ENCODE data around the gene MYH7. TPM values are rescaled to one million over a fixed set of nuclear protein-coding genes. Genes with fewer than 3 reads are reported as not detected.

Gene MYH7
- total and polyA plus RNA-seq, 2 donors (not counting 1 experiment from before 2014, with no cell fraction given) = not detected

DNA sequence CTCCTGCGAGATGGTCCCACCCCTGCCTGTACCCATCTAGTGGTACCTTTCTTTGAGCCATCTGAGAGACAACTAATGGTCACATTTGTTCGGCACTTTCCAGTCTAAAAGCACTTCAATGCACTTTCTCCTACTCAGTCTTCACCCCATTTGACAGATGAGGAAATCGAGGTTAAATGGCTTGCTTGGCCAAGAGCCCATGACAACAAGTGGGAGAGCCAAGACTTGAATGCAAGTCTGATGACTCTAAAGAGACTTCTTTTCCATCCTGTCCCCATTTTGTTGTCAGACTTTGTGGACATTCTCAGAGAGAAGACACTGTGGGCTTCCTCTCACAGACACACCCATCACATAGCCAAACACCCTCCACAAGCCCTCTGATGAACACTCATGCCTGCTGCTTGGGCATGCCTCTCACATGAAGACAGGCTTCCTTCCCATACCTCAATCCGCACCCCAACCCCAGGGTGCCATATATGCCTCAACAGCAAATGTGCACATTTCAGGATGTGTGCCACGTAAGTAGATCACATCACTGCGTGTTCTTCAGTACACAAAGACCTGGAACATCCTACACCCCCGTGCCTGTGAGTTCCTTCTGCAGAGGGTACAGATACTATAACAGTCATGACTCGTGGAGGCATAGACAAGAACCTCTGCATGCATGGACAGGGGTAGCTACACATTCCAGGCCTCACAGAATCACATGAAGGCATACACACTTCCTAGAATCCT lies 805 bp downstream of the MYH7 start:
- no peak overlapping the region for H3K27ac ChIP-seq (ENCODE audit: insufficient read depth, low read length)
- no peak overlapping the region for H3K9ac ChIP-seq (ENCODE audit: insufficient read depth, low read length)
- H3K4me3 ChIP-seq (replicated peaks in 1 of 4; ENCODE audit: control extremely low read depth in 1 of 4, insufficient read depth in 1 of 4, low read depth in 3 of 4, low read length in 4 of 4) = no peak overlapping the region
- H4K20me1 ChIP-seq (ENCODE audit: control insufficient read depth, extremely low read depth, insufficient read depth, low read length) = no peaks in the 10 kb centered on the region
- H3K36me3 ChIP-seq (ENCODE audit: control insufficient read depth, insufficient read depth, low read length) = no peaks in the 10 kb centered on the region
- no peaks in the 10 kb centered on the region for H3K79me2 ChIP-seq (ENCODE audit: control insufficient read depth, insufficient read depth, low read length)
- no peak overlapping the region for H2AFZ ChIP-seq (ENCODE audit: low read length)
- TF ChIP-seq EZH2 (IDR thresholded peaks at IDR 0.05; ENCODE audit: low read length, missing control alignments) = no peak
- TF ChIP-seq, protein P1, sequence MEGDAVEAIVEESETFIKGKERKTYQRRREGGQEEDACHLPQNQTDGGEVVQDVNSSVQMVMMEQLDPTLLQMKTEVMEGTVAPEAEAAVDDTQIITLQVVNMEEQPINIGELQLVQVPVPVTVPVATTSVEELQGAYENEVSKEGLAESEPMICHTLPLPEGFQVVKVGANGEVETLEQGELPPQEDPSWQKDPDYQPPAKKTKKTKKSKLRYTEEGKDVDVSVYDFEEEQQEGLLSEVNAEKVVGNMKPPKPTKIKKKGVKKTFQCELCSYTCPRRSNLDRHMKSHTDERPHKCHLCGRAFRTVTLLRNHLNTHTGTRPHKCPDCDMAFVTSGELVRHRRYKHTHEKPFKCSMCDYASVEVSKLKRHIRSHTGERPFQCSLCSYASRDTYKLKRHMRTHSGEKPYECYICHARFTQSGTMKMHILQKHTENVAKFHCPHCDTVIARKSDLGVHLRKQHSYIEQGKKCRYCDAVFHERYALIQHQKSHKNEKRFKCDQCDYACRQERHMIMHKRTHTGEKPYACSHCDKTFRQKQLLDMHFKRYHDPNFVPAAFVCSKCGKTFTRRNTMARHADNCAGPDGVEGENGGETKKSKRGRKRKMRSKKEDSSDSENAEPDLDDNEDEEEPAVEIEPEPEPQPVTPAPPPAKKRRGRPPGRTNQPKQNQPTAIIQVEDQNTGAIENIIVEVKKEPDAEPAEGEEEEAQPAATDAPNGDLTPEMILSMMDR (conservative IDR thresholded peaks at IDR 0.05 in 1 of 2, IDR thresholded peaks at IDR 0.05 in 1 of 2; ENCODE audit: low read depth in 1 of 2, low read length in 2 of 2) = no peak
- H3K27me3 ChIP-seq (ENCODE audit: control insufficient read depth, insufficient read depth, low read length) = peaks cover 2% of the 10 kb centered on the region
- H3K4me1 ChIP-seq (ENCODE audit: control insufficient read depth, extremely low read depth, insufficient read depth, low read length) = no peaks in the 10 kb centered on the region
- no peaks in the 10 kb centered on the region for H3K9me3 ChIP-seq (ENCODE audit: control insufficient read depth, insufficient read depth, low read depth, low read length)
- H3K4me2 ChIP-seq (ENCODE audit: extremely low read depth, insufficient read depth, low read length) = no peak overlapping the region
- no peak for DNase-seq (ENCODE audit: low read depth in 2 of 2)

DNA sequence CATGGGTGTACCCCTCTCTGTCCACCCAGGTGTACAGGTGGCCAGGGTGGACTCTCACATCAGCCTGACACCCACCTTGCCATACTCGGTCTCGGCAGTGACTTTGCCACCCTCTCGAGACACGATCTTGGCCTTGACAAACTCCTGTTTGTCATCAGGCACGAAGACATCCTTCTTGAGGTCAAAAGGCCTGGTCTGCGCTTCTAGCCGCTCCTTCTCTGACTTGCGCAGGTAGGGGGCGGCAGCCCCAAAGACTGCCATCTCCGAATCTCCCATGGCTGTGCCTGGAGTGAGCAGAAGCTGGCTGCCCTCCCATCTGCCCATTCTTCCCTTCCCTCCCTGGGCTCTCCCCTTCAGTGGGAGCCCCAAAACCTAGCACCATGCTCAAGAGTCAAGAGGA lies 2.0 kb downstream of the MYH7 start:
- no peak overlapping the region for H3K9ac ChIP-seq (ENCODE audit: insufficient read depth, low read length)
- DNase-seq (ENCODE audit: low read depth in 2 of 2) = no peak
- TF ChIP-seq, protein P1 (conservative IDR thresholded peaks at IDR 0.05 in 1 of 2, IDR thresholded peaks at IDR 0.05 in 1 of 2; ENCODE audit: low read depth in 1 of 2, low read length in 2 of 2) = no peak
- TF ChIP-seq EZH2 (IDR thresholded peaks at IDR 0.05; ENCODE audit: low read length, missing control alignments) = no peak
- no peaks in the 10 kb centered on the region for H4K20me1 ChIP-seq (ENCODE audit: control insufficient read depth, extremely low read depth, insufficient read depth, low read length)
- no peak overlapping the region for H3K27ac ChIP-seq (ENCODE audit: insufficient read depth, low read length)
- H3K4me1 ChIP-seq (ENCODE audit: control insufficient read depth, extremely low read depth, insufficient read depth, low read length) = no peaks in the 10 kb centered on the region
- peaks cover 2% of the 10 kb centered on the region for H3K27me3 ChIP-seq (ENCODE audit: control insufficient read depth, insufficient read depth, low read length)
- no peak overlapping the region for H2AFZ ChIP-seq (ENCODE audit: low read length)
- no peaks in the 10 kb centered on the region for H3K36me3 ChIP-seq (ENCODE audit: control insufficient read depth, insufficient read depth, low read length)
- no peaks in the 10 kb centered on the region for H3K79me2 ChIP-seq (ENCODE audit: control insufficient read depth, insufficient read depth, low read length)
- no peak overlapping the region for H3K4me3 ChIP-seq (replicated peaks in 1 of 4; ENCODE audit: control extremely low read depth in 1 of 4, insufficient read depth in 1 of 4, low read depth in 3 of 4, low read length in 4 of 4)
- H3K4me2 ChIP-seq (ENCODE audit: extremely low read depth, insufficient read depth, low read length) = no peak overlapping the region
- H3K9me3 ChIP-seq (ENCODE audit: control insufficient read depth, insufficient read depth, low read depth, low read length) = no peaks in the 10 kb centered on the region

DNA sequence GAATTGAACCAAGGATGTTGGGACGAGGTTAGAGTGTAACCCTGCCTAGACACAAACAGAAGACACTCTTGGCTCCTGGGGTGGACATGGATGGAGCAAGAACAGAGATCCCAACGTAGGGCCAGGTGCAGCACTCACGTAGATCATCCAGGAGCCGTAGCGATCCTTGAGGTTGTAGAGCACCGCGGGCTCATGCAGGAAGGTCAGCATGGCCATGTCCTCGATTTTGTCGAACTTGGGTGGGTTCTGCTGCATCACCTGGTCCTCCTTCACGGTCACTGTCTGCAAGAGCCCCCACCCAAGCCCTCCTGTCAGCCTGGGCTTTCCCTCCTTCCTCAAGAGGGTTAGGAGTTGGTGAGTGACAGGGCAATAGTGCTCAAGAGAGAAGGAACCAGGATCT lies 2.5 kb downstream of the MYH7 start:
- H4K20me1 ChIP-seq (ENCODE audit: control insufficient read depth, extremely low read depth, insufficient read depth, low read length) = no peaks in the 10 kb centered on the region
- DNase-seq (ENCODE audit: low read depth in 2 of 2) = no peak
- H3K4me2 ChIP-seq (ENCODE audit: extremely low read depth, insufficient read depth, low read length) = no peak overlapping the region
- H3K9me3 ChIP-seq (ENCODE audit: control insufficient read depth, insufficient read depth, low read depth, low read length) = no peaks in the 10 kb centered on the region
- H2AFZ ChIP-seq (ENCODE audit: low read length) = no peak overlapping the region
- no peaks in the 10 kb centered on the region for H3K4me1 ChIP-seq (ENCODE audit: control insufficient read depth, extremely low read depth, insufficient read depth, low read length)
- peaks cover 2% of the 10 kb centered on the region for H3K27me3 ChIP-seq (ENCODE audit: control insufficient read depth, insufficient read depth, low read length)
- no peaks in the 10 kb centered on the region for H3K79me2 ChIP-seq (ENCODE audit: control insufficient read depth, insufficient read depth, low read length)
- H3K27ac ChIP-seq (ENCODE audit: insufficient read depth, low read length) = no peak overlapping the region
- H3K4me3 ChIP-seq (replicated peaks in 1 of 4; ENCODE audit: control extremely low read depth in 1 of 4, insufficient read depth in 1 of 4, low read depth in 3 of 4, low read length in 4 of 4) = no peak overlapping the region
- no peak for TF ChIP-seq EZH2 (IDR thresholded peaks at IDR 0.05; ENCODE audit: low read length, missing control alignments)
- TF ChIP-seq, protein P1 (conservative IDR thresholded peaks at IDR 0.05 in 1 of 2, IDR thresholded peaks at IDR 0.05 in 1 of 2; ENCODE audit: low read depth in 1 of 2, low read length in 2 of 2) = no peak
- no peak overlapping the region for H3K9ac ChIP-seq (ENCODE audit: insufficient read depth, low read length)
- H3K36me3 ChIP-seq (ENCODE audit: control insufficient read depth, insufficient read depth, low read length) = no peaks in the 10 kb centered on the region
